HL-60/S4 (cell line): ENCODE results near the gene STMN1.

Source experiments
- in situ Hi-C: fragments of 300-500 bp; cut with MboI; formaldehyde crosslinking; loops from 2 replicates; pipeline ENCODE4 v1.14.3; 2022; ENCODE audit warnings: low sequenced_read_pairs

The STMN1 gene

DNA sequence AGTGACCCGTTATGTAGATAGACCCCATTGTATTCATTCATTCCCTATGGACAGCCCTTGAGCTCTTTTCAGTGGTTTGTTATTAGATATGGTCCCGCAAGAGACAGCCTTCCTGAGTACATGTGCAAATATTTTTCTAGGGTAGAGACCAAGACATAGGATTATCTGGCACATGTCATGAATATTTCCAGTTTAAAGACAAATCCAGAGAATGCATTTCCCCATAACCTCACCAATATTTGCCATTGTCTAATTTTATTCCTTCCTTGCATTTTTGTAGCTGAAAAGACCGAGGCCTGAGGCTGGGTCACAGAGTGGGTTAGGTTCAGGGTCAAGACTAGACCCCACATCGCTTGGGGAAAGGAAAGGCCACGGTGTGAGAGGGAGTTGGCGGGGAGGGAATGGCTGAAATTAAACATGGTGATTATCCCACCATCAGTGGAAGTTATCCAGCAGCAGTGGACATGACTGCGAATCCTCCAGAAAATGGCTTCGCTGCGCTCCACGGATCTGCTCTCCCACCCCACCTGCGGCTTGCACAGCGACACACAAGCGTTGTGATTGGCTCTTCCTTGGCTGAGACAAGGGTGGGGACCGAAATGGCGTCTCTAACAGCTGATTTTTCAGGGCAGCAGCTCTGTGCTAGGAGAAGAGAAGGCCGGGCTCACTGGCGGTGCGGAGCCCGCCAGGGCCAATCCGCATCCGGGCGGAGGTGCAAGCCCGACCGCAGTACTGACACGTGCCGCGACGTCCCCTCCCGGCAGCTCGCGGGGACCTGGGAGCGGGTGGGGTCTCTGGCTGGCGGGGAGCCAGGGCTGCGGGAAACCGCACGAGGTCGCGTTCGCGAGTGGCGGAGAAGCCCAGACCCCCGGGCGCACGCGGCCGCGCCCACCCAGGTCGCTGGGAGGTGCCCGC lies 16.1 kb upstream of the STMN1 start:
- in situ Hi-C loops, result no loop called here

- in situ Hi-C loops, result no loop called here
Observed at GRCh38 chr1:25918615-25919014, 12.4 kb upstream of the STMN1 start.

GRCh38 chr1:25917996-25918395 lies 11.8 kb upstream of the STMN1 start:
- in situ Hi-C loops, result no loop called here

- in situ Hi-C loops, result no loop called here
Observed at GRCh38 chr1:25916460-25916859, 10.2 kb upstream of the STMN1 start.

GRCh38 chr1:25914074-25914995 lies 8.1 kb upstream of the STMN1 start:
- in situ Hi-C loops, result no loop called here

DNA sequence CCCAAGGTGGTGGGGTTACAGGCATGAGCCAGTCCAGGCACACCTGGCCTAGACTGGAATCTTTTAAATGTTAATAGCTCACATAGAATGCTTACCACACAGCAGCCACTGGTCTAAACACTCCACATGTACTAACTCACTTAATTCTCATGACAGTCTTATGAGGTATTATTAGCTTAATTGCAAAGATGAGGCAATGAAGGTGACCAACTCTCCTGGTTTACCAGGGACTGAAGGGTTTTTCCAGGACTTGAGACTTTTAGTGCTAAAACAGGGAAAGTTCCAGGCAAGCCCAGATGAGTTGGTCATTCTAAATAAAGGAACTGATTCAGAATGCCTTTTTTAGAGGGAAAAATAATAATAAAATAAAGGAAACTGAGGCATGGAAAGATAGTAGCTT lies 7.0 kb upstream of the STMN1 start:
- in situ Hi-C loops, result no loop called here

DNA sequence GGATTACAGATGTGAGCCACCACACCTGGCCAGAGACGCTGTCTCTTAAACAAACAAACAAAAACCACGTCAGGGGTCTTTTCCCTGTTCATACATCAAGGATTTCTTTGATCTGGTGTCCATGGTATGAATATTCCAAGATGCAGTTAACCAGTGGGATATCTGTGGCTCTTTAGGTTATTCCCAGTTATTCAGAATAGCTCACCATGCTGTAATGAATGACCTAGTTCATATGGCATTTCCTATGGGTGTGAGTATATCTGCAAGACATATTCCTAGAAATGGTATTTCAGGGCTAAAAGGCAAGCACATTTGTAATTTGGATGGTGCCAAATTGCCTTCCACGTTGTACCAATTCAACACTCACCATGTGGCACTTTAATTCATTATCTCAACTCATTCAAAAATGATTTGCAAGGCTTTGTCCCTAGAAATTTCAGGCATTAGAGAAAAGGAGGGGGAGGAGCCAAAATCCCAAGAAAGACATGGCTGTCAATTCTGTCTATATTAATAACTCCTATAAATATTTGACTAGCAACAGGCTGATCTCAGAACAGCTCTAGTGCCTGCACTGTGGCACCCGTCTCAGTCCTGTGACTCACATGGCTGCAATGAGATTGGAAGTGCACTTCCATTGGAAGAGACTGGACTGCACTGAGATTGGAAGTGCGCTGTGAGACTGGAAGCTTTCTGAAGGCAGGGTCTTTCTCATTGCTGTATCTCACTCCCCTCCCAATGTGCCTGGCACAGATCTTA lies 6.0 kb upstream of the STMN1 start:
- in situ Hi-C loops, result no loop called here

DNA sequence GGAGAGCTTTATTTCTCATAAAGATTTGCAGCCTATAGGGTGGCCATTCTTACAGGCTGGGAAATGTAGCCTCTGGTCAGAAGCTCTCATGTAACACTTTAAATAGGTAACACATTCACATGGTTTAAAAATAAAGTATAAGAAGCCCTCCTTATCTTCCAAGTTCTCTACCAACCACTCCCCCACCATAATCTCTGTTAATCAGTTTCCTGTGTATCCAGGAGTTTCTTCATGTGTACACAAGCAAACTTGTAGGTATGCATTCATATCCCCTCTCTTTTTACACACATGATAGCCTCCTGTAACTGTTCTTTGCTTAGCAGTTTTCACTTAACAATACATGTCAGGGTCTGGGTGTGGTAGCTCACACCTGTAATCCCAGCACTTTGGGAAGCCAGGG lies 4.9 kb upstream of the STMN1 start:
- in situ Hi-C loops, result no loop called here

DNA sequence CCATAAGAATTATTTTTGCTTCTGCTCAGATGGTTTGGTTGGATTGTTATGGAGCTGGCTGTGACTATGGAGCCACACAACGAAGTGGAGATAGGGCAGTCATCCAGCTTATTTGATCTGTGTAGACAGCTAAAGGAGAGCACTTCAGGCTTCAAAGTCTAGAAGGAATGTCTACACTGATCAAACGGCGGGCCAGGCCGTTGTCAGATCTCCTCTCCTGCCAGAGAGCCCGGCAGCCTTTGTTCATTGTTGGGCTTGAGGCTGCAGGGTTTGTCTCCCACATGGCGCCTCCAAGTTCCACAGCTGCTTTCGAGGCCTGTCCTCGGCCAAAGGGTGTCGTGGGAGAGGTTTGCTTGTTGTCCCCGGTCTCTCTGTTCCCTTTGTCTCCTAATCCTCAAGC lies 2.8 kb upstream of the STMN1 start:
- in situ Hi-C loops, result no loop called here

DNA sequence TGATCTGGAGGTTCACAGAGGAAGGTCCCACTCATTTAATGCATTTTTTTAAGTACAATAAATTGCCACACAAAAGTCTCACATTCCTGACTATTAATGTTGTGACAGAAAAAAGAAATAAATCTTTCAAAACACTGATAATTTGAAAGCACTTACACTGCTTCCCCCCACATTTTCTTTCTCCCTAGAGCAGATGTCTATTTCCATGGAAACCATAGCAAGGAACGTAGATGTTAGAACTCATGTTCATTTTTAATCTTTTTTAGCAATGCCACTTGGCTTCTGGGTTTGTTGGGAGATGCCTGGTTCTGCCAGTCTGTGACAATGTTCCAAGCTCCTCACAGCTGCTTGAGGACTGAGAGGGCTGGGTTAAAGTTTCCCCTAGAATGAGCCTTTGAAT lies 1.9 kb upstream of the STMN1 start:
- in situ Hi-C loops, result no loop called here

DNA sequence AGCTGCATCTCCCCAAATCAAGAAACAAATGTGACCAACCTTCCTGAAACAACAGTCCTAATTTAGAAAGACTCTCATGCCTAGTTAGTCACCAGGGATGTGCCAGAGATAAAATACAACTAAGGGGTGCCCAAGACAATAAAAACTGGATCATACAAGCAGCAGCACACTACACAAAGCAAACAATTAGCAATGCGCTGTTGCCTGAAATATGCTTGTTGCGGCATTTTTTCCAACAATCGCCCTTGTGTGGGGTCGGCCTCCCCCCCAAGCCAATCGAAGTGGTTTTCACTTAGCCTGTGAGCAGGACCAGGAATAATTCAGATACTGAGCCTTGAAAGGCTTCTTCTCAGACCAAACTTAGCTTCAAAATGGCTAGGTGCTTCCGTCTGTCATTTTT lies 1.4 kb upstream of the STMN1 start:
- in situ Hi-C loops, result no loop called here

- in situ Hi-C loops, result no loop called here
Observed at GRCh38 chr1:25906644-25907300, 553 bp upstream of the STMN1 start.

DNA sequence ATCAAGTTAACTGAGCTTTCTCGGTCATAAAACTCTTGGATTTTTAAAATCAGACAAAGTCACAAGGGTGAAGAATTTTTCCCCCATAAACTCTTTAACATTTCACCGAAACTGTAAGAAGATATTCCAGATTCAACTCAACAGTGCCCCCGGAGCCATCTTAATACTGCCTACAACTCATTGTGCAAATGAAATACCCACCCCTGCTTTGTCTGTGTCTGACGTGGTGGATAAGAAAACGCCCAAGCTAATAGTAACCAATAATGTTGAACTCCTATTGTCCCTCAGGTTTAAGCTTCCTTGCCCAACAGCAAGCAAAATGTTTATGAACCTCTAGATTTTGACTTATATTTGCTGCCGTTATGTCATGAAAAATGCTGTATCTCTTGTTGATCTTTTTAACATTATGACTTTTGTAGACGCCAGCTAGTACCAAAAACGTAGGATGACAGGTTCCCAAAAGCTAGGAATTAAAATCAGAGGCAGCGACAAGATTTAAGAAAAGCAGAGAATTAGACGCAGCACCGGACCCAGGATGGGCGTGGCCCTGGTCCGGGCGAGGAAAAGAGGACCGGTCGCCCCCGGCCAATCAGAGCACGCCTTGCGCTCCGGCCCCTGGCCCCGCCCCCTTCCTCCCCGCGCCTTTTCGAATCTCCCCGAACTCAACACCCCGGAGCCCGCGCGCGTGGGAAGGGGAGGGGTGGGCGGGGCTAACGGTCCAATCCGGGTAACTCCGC lies 1.1 kb downstream of the STMN1 start:
- in situ Hi-C loops, result no loop called here

- in situ Hi-C loops, result no loop called here
Observed at GRCh38 chr1:25903986-25904385, 2.2 kb downstream of the STMN1 start.

- in situ Hi-C loops, result no loop called here
Observed at GRCh38 chr1:25902462-25902861, 3.8 kb downstream of the STMN1 start.

- in situ Hi-C loops, result no loop called here
Observed at GRCh38 chr1:25900219-25900618, 6.0 kb downstream of the STMN1 start.

GRCh38 chr1:25899792-25900191 lies 6.4 kb downstream of the STMN1 start:
- in situ Hi-C loops, result loop anchor here (5.0 kb wide), 1 partner anchor 103 kb away; no protein-coding TSS in a partner anchor

DNA sequence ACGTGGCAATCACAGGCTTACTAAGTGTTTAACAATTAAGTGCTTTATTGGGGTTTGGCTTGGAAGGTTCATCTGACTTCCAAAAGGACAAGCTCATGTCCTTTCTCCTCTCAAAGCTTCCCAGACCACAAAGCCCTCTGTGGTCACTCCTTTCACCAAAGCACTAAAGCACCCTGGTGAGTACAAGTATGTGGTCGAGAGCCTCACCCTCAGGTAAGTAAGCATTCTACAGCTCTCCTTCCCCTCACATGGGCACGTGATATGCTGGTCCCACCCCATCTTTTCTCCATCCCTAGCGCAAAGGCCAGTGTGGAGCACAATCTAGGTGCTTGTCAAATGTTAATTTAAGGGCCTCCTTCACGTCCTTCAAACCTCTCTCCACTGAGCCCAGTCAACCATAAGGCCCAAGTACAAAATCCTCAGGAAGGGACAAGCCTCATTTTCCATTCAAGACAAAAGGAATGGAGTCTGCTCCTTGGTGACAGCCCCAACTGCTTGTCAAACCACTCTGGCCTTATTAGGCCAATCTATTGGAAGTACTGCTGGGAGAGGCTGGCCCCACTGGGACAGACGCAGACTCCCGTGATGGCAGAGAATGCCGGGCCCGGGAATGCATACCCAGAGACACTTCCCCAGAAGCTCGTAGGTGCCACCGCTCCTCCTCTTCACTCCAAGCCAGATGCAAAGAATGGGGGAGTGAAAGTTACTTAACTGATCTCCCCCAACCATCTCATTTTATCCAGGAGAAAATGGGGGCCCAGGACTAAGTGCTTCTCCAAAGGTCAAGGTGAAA lies 7.8 kb downstream of the STMN1 start:
- in situ Hi-C loops, result loop anchor here (5.0 kb wide), 1 partner anchor 104 kb away; no protein-coding TSS in a partner anchor

DNA sequence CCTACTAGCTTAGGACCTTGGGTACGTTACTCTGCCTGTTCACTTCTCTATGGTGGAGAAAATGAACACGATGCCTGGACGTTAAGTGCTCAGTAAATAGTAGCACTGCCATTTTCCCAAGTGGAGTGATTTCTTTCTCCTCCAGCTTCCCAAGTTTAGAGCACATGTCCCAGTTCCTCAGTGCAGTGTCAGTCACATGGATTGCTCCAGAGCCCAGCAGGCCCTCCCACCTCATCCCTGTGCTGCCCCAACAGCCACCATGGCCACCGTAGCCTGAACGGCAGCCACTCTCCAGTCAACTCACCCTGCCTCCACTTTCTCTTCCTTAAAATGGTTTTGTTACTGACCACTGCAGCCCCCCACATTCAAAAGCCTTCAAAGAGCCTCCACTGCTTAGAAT lies 8.5 kb downstream of the STMN1 start:
- in situ Hi-C loops, result loop anchor here (5.0 kb wide), 1 partner anchor 105 kb away; no protein-coding TSS in a partner anchor
